ENCODE data around the gene RIPK3. TPM values are rescaled to one million over a fixed set of nuclear protein-coding genes. Genes with fewer than 3 reads are reported as not detected.

RIPK3 gene
- total and polyA plus RNA-seq, 2 of the 8 experiments (the other 6 are each of a cell fraction or from before 2014, with no cell fraction given) = 0.24 to 0.39 TPM

DNA sequence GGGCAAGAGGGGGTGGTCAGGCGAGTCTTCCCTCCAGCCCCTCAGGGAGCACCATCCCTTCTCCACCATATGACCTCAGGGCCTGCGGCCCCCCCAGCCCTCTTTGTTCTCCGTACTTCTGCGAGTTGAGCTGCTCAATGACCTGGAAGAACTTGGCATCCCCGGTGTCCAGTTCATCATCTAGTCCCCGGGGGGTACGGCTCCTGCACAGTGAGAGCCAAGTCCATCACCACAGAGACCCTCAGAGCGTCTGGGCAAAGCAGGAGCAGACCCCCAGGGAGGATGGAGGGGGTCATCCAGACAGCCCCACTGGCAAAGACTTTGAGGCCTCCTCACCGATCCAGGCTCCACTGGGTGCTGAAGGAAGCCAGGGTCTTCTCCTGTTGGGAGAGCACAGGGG, 13.8 kb downstream of the RIPK3 start:
- ChIA-PET CTCF (ENCODE audit: partially characterized antibody) (interaction anchor here (1.2 to 27.8 kb wide), 4 partner anchors 11 to 102 kb away, joined by 3 to 664 read pairs (median 89); partner anchors contain the start of genes CBLN3, CIDEB, KHNYN and LTB4R), POLR2A (ENCODE audit: partially characterized antibody) (interaction anchor here (0.6 to 1.4 kb wide), 2 partner anchors 12 to 84 kb away, joined by 3 read pairs; partner anchors contain the start of gene TINF2)
- no peak overlapping the region for H3K4me2 ChIP-seq (ENCODE audit: insufficient read depth in 1 of 2, low read depth in 2 of 2, low read length in 2 of 2)
- TF ChIP-seq TCF12 (IDR thresholded peaks at IDR 0.05; ENCODE audit: low read depth, low read length) (no peak), EGR1 (IDR thresholded peaks at IDR 0.05; ENCODE audit: borderline replicate concordance, low read depth, low read length) (no peak), HDAC2 (IDR thresholded peaks at IDR 0.05; ENCODE audit: borderline replicate concordance in 1 of 2, low read depth in 2 of 2, low read length in 2 of 2) (no peak), SAP30 (IDR thresholded peaks at IDR 0.05; ENCODE audit: insufficient read depth, insufficient replicate concordance, low read length) (no peak), ZNF274 (IDR thresholded peaks at IDR 0.05; ENCODE audit: borderline replicate concordance, extremely low read depth, low read length) (no peak), SIRT6 (IDR thresholded peaks at IDR 0.05; ENCODE audit: low read length) (no peak), CTBP2 (IDR thresholded peaks at IDR 0.05; ENCODE audit: borderline replicate concordance, insufficient read depth, insufficient read length, low read length) (no peak), KDM5A (IDR thresholded peaks at IDR 0.05; ENCODE audit: low read length) (no peak), POU5F1 (IDR thresholded peaks at IDR 0.05; ENCODE audit: low read depth, low read length) (no peak), RFX5 (IDR thresholded peaks at IDR 0.05; ENCODE audit: borderline replicate concordance, low read depth, low read length) (no peak)
- TF ChIP-seq, protein P1, sequence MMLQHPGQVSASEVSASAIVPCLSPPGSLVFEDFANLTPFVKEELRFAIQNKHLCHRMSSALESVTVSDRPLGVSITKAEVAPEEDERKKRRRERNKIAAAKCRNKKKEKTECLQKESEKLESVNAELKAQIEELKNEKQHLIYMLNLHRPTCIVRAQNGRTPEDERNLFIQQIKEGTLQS (IDR thresholded peaks at IDR 0.05; ENCODE audit: insufficient read depth, low read depth, low read length) = no peak
- TF ChIP-seq, protein P2, sequence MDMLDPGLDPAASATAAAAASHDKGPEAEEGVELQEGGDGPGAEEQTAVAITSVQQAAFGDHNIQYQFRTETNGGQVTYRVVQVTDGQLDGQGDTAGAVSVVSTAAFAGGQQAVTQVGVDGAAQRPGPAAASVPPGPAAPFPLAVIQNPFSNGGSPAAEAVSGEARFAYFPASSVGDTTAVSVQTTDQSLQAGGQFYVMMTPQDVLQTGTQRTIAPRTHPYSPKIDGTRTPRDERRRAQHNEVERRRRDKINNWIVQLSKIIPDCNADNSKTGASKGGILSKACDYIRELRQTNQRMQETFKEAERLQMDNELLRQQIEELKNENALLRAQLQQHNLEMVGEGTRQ (IDR thresholded peaks at IDR 0.05; ENCODE audit: low read length) = no peak

More for the DNA sequence above, 13.8 kb downstream of the RIPK3 start:
- Histone ChIP-seq H3K18ac (ENCODE audit: extremely low read depth, low read length) (no peak overlapping the region), H3K23ac (ENCODE audit: insufficient read length) (no peak overlapping the region), H3K9ac (replicated peaks in 1 of 4; ENCODE audit: extremely low read depth in 1 of 4, low read depth in 3 of 4, low read length in 3 of 4) (no peak overlapping the region), H3K27ac (ENCODE audit: low read depth, low read length) (no peak overlapping the region), H3K56ac (replicated peaks; ENCODE audit: insufficient read length, low read depth, low read length) (no peak overlapping the region), H4K5ac (ENCODE audit: insufficient read length, low read depth, low read length) (no peak overlapping the region), H3K27me3 (replicated peaks in 1 of 4; ENCODE audit: control insufficient read depth in 3 of 4, extremely low read depth in 1 of 4, insufficient read depth in 3 of 4, low read length in 3 of 4) (peaks cover 0 to 32% (median 11%) of the 10 kb centered on the region in 4 experiments; a peak in 5 of 7 replicates), H3K9me3 (ENCODE audit: insufficient read depth in 2 of 2, low read depth in 1 of 2, low read length in 1 of 2) (no peaks in the 10 kb centered on the region), H2BK120ac (replicated peaks; ENCODE audit: low read depth, low read length) (no peak overlapping the region), H3K14ac (ENCODE audit: insufficient read length) (no peak overlapping the region), H3K36me3 (ENCODE audit: control insufficient read depth in 2 of 4, insufficient read depth in 4 of 4, low read length in 3 of 4) (no peaks in the 10 kb centered on the region), H3K79me1 (ENCODE audit: low read depth, low read length) (no peaks in the 10 kb centered on the region), H2BK15ac (ENCODE audit: low read length) (no peak overlapping the region), H3K23me2 (ENCODE audit: low read depth, low read length) (no peaks in the 10 kb centered on the region; the same call in 1 of the 2 replicates), H3K4ac (replicated peaks; ENCODE audit: insufficient read length, low read depth, low read length) (no peak overlapping the region), H3K79me2 (ENCODE audit: control insufficient read depth in 1 of 2, insufficient read depth in 2 of 2, low read length in 2 of 2) (no peaks in the 10 kb centered on the region), H4K8ac (ENCODE audit: extremely low read depth, insufficient read depth, low read length) (no peak overlapping the region), H3K4me1 (replicated peaks in 1 of 4; ENCODE audit: control insufficient read depth in 3 of 4, insufficient read depth in 4 of 4, low read length in 3 of 4) (no peaks in the 10 kb centered on the region), H2BK20ac (ENCODE audit: low read length) (no peak overlapping the region), H2BK5ac (ENCODE audit: low read depth, low read length) (no peak overlapping the region), H2BK12ac (ENCODE audit: low read depth, low read length) (no peak overlapping the region), H4K20me1 (replicated peaks in 1 of 2; ENCODE audit: control insufficient read depth in 1 of 2, insufficient read depth in 2 of 2, low read length in 2 of 2) (no peaks in the 10 kb centered on the region), H2AK5ac (ENCODE audit: low read depth, low read length) (no peak overlapping the region), H2AFZ (ENCODE audit: low read length) (no peak overlapping the region), H3K4me3 (ENCODE audit: extremely low read depth in 1 of 4, insufficient read depth in 2 of 4, low read depth in 3 of 4, low read length in 4 of 4) (no peak overlapping the region), H4K91ac (replicated peaks; ENCODE audit: insufficient read length, low read length) (no peak overlapping the region)
- WGBS, 2 experiments (ENCODE audit: extremely low coverage in 1 of 2, insufficient coverage in 1 of 2, insufficient read length in 1 of 2, insufficient replicate concordance in 2 of 2, low coverage in 1 of 2, low lambda C conversion rate in 2 of 2, missing lambda C conversion rate in 1 of 2) = 87% methylated on average over 9 of the region's 9 CpGs; no CpG with 5 or more reads in 1 of the 2 experiments
- DNase-seq (ENCODE audit: low read depth in 1 of 2, low spot score in 2 of 2) (no peak), FAIRE-seq (no peak)
